GM12878 (cell line): ENCODE measurements around the gene PAN3. TPM values are rescaled to one million over a fixed set of nuclear protein-coding genes. Genes with fewer than 3 reads are reported as not detected.

ENCODE experiments used
- ATAC-seq: fragments of 200-7000 bp; cut with Tn5 transposase; 3 replicates; pipeline ENCODE4 v1.9.1; 2020; ENCODE audit warnings: mild to moderate bottlenecking, moderate library complexity
- BruUV-seq: library from RNA; stranded (reverse); fragments of 400-500 nt; replicated peaks from 2 replicates; lab custom pipeline; 2021; lab: Mats Ljungman, UMichigan
- CTCF ChIA-PET: fragments of 300-600 bp; sonication (Branson Sonifier 250); formaldehyde crosslinking; extraction: SDS; loops from one replicate; lab custom pipeline; 2021; ENCODE audit warnings: inconsistent platforms; lab: Yijun Ruan, JAX
- POLR2A ChIA-PET: fragments of 350-600 bp; formaldehyde crosslinking; extraction: SDS; loops from one replicate; lab custom pipeline; 2021; ENCODE audit warnings: inconsistent platforms; lab: Charles Lee
- RAD21 ChIA-PET: fragments of 300-600 bp; sonication (Branson Sonifier 250); formaldehyde crosslinking; loops from one replicate; lab custom pipeline; 2023; ENCODE audit warnings: antibody characterized with exemption; ENCODE audit not compliant: unreplicated experiment; lab: Charles Lee
- SMC1A ChIA-PET: fragments of 300-600 bp; sonication (Branson Sonifier 250); formaldehyde crosslinking; loops from one replicate; lab custom pipeline; 2023; ENCODE audit not compliant: unreplicated experiment, uncharacterized antibody; lab: Charles Lee
- DNase-seq: peaks from one replicate; pipeline ENCODE4 v3.0.0-alpha.2; 2011; ENCODE audit warnings: low read depth, low spot score
- FAIRE-seq: peaks from 3 replicates; lab custom pipeline; 2011; peaks lifted over from hg19 to GRCh38; lab: Jason Lieb, UNC
- H2AFZ ChIP-seq: 2 replicates; pipeline ENCODE4 v1.6.0; 2011; ENCODE audit warnings: low read depth, low read length, control low read depth; ENCODE audit not compliant: control insufficient read depth
- H3K27ac ChIP-seq: 2 replicates; pipeline ENCODE4 v1.5.1; 2011; ENCODE audit warnings: control low read depth; ENCODE audit not compliant: control insufficient read depth, insufficient read depth
- H3K27me3 ChIP-seq, 2 experiments: replicated peaks in 1 of 2; 2 replicates each; pipeline versions ENCODE4 v1.6.0 to v1.6.1; 2011; ENCODE audit warnings: low read length in 1 of 2; ENCODE audit not compliant: control insufficient read depth in 2 of 2, insufficient read depth in 2 of 2
- H3K36me3 ChIP-seq, 2 experiments: 2 replicates each; pipeline ENCODE4 v1.5.1; 2011; ENCODE audit warnings: low read length in 1 of 2; ENCODE audit not compliant: control insufficient read depth in 2 of 2, insufficient read depth in 2 of 2
- H3K4me1 ChIP-seq: 2 replicates; pipeline ENCODE4 v1.6.1; 2011; ENCODE audit warnings: mild to moderate bottlenecking, low read length, moderate library complexity, mixed read lengths; ENCODE audit not compliant: control insufficient read depth, insufficient read depth
- H3K4me2 ChIP-seq: 2 replicates; pipeline ENCODE4 v1.6.0; 2011; ENCODE audit warnings: control low read depth; ENCODE audit not compliant: control insufficient read depth, insufficient read depth
- H3K4me3 ChIP-seq: fragments of 200-600 bp; sonication (generic); 2 replicates; pipeline ENCODE4 v1.5.1; 2016
- H3K79me2 ChIP-seq: 2 replicates; pipeline ENCODE4 v1.6.0; 2011; ENCODE audit warnings: low read length; ENCODE audit not compliant: control insufficient read depth, insufficient read depth
- H3K9ac ChIP-seq: 2 replicates; pipeline ENCODE4 v1.8.0; 2011; ENCODE audit warnings: low read length, control low read depth, mixed read lengths; ENCODE audit not compliant: control insufficient read depth, insufficient read depth
- H3K9me3 ChIP-seq: replicated peaks from 3 replicates; pipeline ENCODE4 v1.5.1; 2011; ENCODE audit warnings: mild to moderate bottlenecking, low read length; ENCODE audit not compliant: control insufficient read depth, insufficient read depth
- H4K20me1 ChIP-seq: 2 replicates; pipeline ENCODE4 v1.6.0; 2011; ENCODE audit not compliant: control insufficient read depth, insufficient read depth
- ATF3 ChIP-seq: IDR thresholded peaks from 2 replicates; pipeline ENCODE4 v1.6.1; 2011; ENCODE audit warnings: low read depth, mild to moderate bottlenecking, low read length, moderate library complexity, borderline replicate concordance; ENCODE audit errors: extremely low read depth
- BCL11A ChIP-seq: IDR thresholded peaks from 2 replicates; pipeline ENCODE4 v1.6.1; 2011; ENCODE audit warnings: low read depth, low read length
- CHD1 ChIP-seq: IDR thresholded peaks from 2 replicates; pipeline ENCODE4 v1.6.1; 2012; ENCODE audit warnings: low read depth, low read length, improper control_type of control experiment
- CHD4 ChIP-seq: fragments of 200-600 bp; sonication (generic); IDR thresholded peaks from 2 replicates; pipeline ENCODE4 v1.6.1; 2016; ENCODE audit warnings: mild to moderate bottlenecking
- E2F4 ChIP-seq: IDR thresholded peaks from 2 replicates; pipeline ENCODE4 v1.6.1; 2012; ENCODE audit warnings: low read depth, low read length, improper control_type of control experiment
- EP300 ChIP-seq, 2 experiments: fragments of 150-350 bp in 1 of 2; IDR thresholded peaks; 2 replicates each; pipeline ENCODE4 v1.6.1; 2011 to 2012; ENCODE audit warnings: low read depth in 2 of 2, low read length in 2 of 2, borderline replicate concordance in 1 of 2, improper control_type of control experiment in 1 of 2, inconsistent platforms in 1 of 2; ENCODE audit not compliant: control insufficient read depth in 1 of 2
- EZH2 ChIP-seq: IDR thresholded peaks from 2 replicates; pipeline ENCODE4 v1.6.1; 2012; ENCODE audit warnings: low read depth, mild to moderate bottlenecking, control low read depth, inconsistent platforms, low read length, borderline replicate concordance; ENCODE audit not compliant: control insufficient read depth
- IKZF1 ChIP-seq: fragments of 450-650 bp; conservative IDR thresholded peaks from 2 replicates; pipeline ENCODE4 v1.6.1; 2017; ENCODE audit warnings: antibody characterized with exemption, mild to moderate bottlenecking
- IKZF2 ChIP-seq, 2 experiments: fragments of 450-650 bp; IDR thresholded peaks; 2 replicates each; pipeline ENCODE4 v1.6.1; 2017; ENCODE audit warnings: mild to moderate bottlenecking in 2 of 2, moderate library complexity in 2 of 2
- KLF5 ChIP-seq: fragments of 450-650 bp; IDR thresholded peaks from 2 replicates; pipeline ENCODE4 v1.6.1; 2014; ENCODE audit warnings: mild to moderate bottlenecking; ENCODE audit not compliant: partially characterized antibody
- MXI1 ChIP-seq: fragments of 150-350 bp; IDR thresholded peaks from 2 replicates; pipeline ENCODE4 v1.6.1; 2011; ENCODE audit warnings: low read depth, mild to moderate bottlenecking, inconsistent platforms, low read length, improper control_type of control experiment
- RCOR1 ChIP-seq: conservative IDR thresholded peaks from 2 replicates; pipeline ENCODE4 v1.6.1; 2012; ENCODE audit warnings: low read depth, low read length, improper control_type of control experiment
- REST ChIP-seq: IDR thresholded peaks from 2 replicates; pipeline ENCODE4 v1.6.1; 2012; ENCODE audit warnings: mild to moderate bottlenecking, low read depth, low read length
- SIX5 ChIP-seq: IDR thresholded peaks from 2 replicates; pipeline ENCODE4 v1.6.1; 2011; ENCODE audit warnings: mild to moderate bottlenecking, low read depth, low read length, moderate library complexity; ENCODE audit not compliant: severe bottlenecking
- STAT1 ChIP-seq: fragments of 450-650 bp; conservative IDR thresholded peaks from 2 replicates; pipeline ENCODE4 v1.6.1; 2014; ENCODE audit warnings: antibody characterized with exemption, mild to moderate bottlenecking
- TCF3 ChIP-seq: IDR thresholded peaks from 2 replicates; pipeline ENCODE4 v1.6.1; 2012; ENCODE audit warnings: low read depth, mild to moderate bottlenecking, low read length, borderline replicate concordance; ENCODE audit not compliant: insufficient read depth
- ZBED1 ChIP-seq: IDR thresholded peaks from 2 replicates; pipeline ENCODE4 v1.6.1; 2016; ENCODE audit warnings: borderline replicate concordance
- WGBS: methylation state at CpG from one replicate; pipeline ENCODE4 v1.1.6; 2016; ENCODE audit warnings: low lambda C conversion rate; ENCODE audit not compliant: insufficient replicate concordance, insufficient coverage; ENCODE audit errors: missing lambda C conversion rate; 5-methylcytosine and 5-hydroxymethylcytosine counted together
- in situ Hi-C: fragments of 300-500 bp; cut with MboI; formaldehyde crosslinking; loops from 9 replicates; pipeline ENCODE4 v1.14.3; 2018; ENCODE audit warnings: mixed read lengths
- intact Hi-C: fragments of 100-400 bp; cut with micrococcal nuclease; formaldehyde crosslinking; loops from one replicate; pipeline ENCODE4 v1.14.2; 2022; ENCODE audit not compliant: unreplicated experiment
- polyA plus RNA-seq, 11 experiments: library from polyadenylated mRNA; depleted of rRNA in 4 of 11; unstranded in 6 of 11; stranded (reverse) in 5 of 11; fragments of >200 nt; fragmentation: Nextera tagmentation in 4 of 11; fragmentation: Illumina TruSeq in 1 of 11; extraction: Ambion mirVana in 4 of 11; extraction: Trizol in 1 of 11; gene quantifications; 1 replicate in 1 of 11; 2 replicates in 10 of 11; pipeline versions ENCODE4 v1.2.1 to v1.2.3, GENCODE V29; 2011 to 2016; ENCODE audit warnings: inconsistent platforms in 2 of 11, missing spikeins in 2 of 11, low read depth in 1 of 11
- total RNA-seq, 4 experiments: library from RNA; depleted of rRNA in 3 of 4; stranded (reverse); fragments of >200 nt in 3 of 4; fragmentation: Illumina TruSeq in 1 of 4; extraction: Trizol in 1 of 4; gene quantifications; 2 replicates each; pipeline versions ENCODE4 v1.2.1 to v1.2.3, GENCODE V29; 2013 to 2021

Gene PAN3
- total and polyA plus RNA-seq, 10 of the 15 experiments (the other 5 are each of a cell fraction or from before 2014, with no cell fraction given), result 13.0 to 33.3 (median 19.9) TPM

GRCh38 chr13:28337166-28338005 is 199.0 kb downstream of the PAN3 start (continued):
- TF ChIP-seq REST (no peak), STAT1 (no peak), CHD1 (no peak), IKZF2 (IDR thresholded peaks at IDR 0.05) (no peak), BCL11A (no peak)

GRCh38 chr13:28338006-28338574 is 199.7 kb downstream of the PAN3 start:
- Histone ChIP-seq H3K9me3 (no peaks in the 10 kb centered on the region), H4K20me1 (no peaks in the 10 kb centered on the region), H3K27me3 (no peaks in the 10 kb centered on the region), H3K4me2 (no peak overlapping the region), H3K36me3 (no peaks in the 10 kb centered on the region), H3K4me1 (no peaks in the 10 kb centered on the region), H3K4me3 (no peak overlapping the region), H3K79me2 (no peaks in the 10 kb centered on the region), H2AFZ (no peak overlapping the region), H3K27ac (no peak overlapping the region), H3K9ac (no peak overlapping the region)
- BruUV-seq, result no TSS peak
- DNase-seq, result no peak
- intact Hi-C loops (no loop called here), in situ Hi-C loops (no loop called here)
- no peak for ATAC-seq
- ChIA-PET CTCF (no interaction called here), POLR2A (no interaction called here), SMC1A (no interaction called here), RAD21 (no interaction called here)
- 82% methylated on average over 4 of the region's 4 CpGs for WGBS
- no peak for FAIRE-seq
- TF ChIP-seq ATF3 (no peak), CHD4 (no peak), KLF5 (no peak), EZH2 (no peak), IKZF1 (no peak), MXI1 (no peak), ZBED1 (no peak), SIX5 (no peak), TCF3 (no peak), E2F4 (no peak), RCOR1 (no peak), EP300 (IDR thresholded peaks at IDR 0.05; ENCODE audit: borderline replicate concordance in 1 of 2, control insufficient read depth in 1 of 2, low read depth in 2 of 2, low read length in 2 of 2) (no peak)
